ENCODE data around the gene ADGRG2.

DNA sequence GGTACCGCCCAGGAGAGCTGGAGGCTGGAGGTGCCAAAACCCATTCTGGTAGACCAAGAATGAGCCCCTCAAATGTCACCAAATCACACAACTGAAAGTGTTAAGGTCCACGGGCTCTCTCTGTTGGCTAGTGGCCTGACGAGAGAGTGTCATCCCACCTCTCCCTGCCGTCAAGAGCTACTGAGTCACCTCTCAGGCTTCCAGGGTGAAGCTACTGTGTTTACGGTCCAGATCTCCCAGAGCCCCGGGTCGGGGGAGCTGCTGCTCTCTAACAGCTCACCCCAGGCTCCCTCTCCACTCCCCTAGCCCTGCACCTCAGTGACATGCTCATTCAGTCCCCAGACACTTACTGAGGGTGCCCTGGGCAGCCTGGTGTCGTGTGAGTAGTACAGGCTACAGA, 59.2 kb downstream of the ADGRG2 start:
- TF ChIP-seq, protein P1, sequence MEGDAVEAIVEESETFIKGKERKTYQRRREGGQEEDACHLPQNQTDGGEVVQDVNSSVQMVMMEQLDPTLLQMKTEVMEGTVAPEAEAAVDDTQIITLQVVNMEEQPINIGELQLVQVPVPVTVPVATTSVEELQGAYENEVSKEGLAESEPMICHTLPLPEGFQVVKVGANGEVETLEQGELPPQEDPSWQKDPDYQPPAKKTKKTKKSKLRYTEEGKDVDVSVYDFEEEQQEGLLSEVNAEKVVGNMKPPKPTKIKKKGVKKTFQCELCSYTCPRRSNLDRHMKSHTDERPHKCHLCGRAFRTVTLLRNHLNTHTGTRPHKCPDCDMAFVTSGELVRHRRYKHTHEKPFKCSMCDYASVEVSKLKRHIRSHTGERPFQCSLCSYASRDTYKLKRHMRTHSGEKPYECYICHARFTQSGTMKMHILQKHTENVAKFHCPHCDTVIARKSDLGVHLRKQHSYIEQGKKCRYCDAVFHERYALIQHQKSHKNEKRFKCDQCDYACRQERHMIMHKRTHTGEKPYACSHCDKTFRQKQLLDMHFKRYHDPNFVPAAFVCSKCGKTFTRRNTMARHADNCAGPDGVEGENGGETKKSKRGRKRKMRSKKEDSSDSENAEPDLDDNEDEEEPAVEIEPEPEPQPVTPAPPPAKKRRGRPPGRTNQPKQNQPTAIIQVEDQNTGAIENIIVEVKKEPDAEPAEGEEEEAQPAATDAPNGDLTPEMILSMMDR (IDR thresholded peaks at IDR 0.05), result no peak
- TF ChIP-seq, protein P2, sequence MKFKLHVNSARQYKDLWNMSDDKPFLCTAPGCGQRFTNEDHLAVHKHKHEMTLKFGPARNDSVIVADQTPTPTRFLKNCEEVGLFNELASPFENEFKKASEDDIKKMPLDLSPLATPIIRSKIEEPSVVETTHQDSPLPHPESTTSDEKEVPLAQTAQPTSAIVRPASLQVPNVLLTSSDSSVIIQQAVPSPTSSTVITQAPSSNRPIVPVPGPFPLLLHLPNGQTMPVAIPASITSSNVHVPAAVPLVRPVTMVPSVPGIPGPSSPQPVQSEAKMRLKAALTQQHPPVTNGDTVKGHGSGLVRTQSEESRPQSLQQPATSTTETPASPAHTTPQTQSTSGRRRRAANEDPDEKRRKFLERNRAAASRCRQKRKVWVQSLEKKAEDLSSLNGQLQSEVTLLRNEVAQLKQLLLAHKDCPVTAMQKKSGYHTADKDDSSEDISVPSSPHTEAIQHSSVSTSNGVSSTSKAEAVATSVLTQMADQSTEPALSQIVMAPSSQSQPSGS (CRISPR knock-in tag; IDR thresholded peaks at IDR 0.05; ENCODE audit: borderline replicate concordance, low read depth), result no peak

All from WTC11 (cell line).